GM23338 (cell line): ENCODE data around the gene OTUD3.

Experiments
- POLR2AphosphoS5 ChIP-seq: IDR thresholded peaks from 2 replicates; pipeline ENCODE4 v1.6.1; 2016; ENCODE audit warnings: antibody characterized with exemption, low read depth
- TF ChIP-seq, protein P1 (sequence below), 2 experiments: fragments of 200-600 bp in 1 of 2; sonication (generic) in 1 of 2; conservative IDR thresholded peaks; 2 replicates each; pipeline versions ENCODE4 v1.5.1 to v1.6.1; 2016 to 2017; ENCODE audit warnings: antibody characterized with exemption in 2 of 2, low read depth in 2 of 2, mild to moderate bottlenecking in 2 of 2, moderate library complexity in 1 of 2
- TF ChIP-seq, protein P2 (sequence below): IDR thresholded peaks from one replicate; pipeline ENCODE4 v1.6.1; 2018; ENCODE audit warnings: antibody characterized with exemption; ENCODE audit not compliant: unreplicated experiment

DNA sequence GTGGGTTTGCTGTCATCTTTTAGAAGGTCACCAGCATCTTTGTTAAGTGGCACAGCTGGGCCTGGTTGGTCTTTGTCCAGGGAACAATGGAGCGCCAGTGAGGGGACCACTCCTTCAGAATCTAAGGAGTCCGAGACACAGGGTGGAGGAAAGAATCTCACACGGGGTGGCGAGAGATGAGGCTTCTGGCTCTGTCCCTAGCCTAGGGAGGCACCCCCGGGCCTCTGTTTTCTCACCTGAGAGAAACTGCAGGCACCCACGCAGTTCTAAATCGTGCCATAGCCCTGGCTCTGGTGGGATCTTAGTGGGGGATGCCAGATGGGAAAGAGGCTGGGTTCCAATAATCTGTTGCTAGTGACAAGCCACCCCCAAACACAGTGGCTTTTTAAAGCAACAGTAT, 52.1 kb downstream of the OTUD3 start:
- TF ChIP-seq POLR2AphosphoS5: no peak
- TF ChIP-seq, protein P1, sequence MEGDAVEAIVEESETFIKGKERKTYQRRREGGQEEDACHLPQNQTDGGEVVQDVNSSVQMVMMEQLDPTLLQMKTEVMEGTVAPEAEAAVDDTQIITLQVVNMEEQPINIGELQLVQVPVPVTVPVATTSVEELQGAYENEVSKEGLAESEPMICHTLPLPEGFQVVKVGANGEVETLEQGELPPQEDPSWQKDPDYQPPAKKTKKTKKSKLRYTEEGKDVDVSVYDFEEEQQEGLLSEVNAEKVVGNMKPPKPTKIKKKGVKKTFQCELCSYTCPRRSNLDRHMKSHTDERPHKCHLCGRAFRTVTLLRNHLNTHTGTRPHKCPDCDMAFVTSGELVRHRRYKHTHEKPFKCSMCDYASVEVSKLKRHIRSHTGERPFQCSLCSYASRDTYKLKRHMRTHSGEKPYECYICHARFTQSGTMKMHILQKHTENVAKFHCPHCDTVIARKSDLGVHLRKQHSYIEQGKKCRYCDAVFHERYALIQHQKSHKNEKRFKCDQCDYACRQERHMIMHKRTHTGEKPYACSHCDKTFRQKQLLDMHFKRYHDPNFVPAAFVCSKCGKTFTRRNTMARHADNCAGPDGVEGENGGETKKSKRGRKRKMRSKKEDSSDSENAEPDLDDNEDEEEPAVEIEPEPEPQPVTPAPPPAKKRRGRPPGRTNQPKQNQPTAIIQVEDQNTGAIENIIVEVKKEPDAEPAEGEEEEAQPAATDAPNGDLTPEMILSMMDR (conservative IDR thresholded peaks at IDR 0.05; ENCODE audit: low read depth in 2 of 2): no peak
- TF ChIP-seq, protein P2, sequence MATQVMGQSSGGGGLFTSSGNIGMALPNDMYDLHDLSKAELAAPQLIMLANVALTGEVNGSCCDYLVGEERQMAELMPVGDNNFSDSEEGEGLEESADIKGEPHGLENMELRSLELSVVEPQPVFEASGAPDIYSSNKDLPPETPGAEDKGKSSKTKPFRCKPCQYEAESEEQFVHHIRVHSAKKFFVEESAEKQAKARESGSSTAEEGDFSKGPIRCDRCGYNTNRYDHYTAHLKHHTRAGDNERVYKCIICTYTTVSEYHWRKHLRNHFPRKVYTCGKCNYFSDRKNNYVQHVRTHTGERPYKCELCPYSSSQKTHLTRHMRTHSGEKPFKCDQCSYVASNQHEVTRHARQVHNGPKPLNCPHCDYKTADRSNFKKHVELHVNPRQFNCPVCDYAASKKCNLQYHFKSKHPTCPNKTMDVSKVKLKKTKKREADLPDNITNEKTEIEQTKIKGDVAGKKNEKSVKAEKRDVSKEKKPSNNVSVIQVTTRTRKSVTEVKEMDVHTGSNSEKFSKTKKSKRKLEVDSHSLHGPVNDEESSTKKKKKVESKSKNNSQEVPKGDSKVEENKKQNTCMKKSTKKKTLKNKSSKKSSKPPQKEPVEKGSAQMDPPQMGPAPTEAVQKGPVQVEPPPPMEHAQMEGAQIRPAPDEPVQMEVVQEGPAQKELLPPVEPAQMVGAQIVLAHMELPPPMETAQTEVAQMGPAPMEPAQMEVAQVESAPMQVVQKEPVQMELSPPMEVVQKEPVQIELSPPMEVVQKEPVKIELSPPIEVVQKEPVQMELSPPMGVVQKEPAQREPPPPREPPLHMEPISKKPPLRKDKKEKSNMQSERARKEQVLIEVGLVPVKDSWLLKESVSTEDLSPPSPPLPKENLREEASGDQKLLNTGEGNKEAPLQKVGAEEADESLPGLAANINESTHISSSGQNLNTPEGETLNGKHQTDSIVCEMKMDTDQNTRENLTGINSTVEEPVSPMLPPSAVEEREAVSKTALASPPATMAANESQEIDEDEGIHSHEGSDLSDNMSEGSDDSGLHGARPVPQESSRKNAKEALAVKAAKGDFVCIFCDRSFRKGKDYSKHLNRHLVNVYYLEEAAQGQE: no peak
